HFFc6 (cell line): Measurements from ENCODE around the gene MAFF. TPM values are rescaled to one million over a fixed set of nuclear protein-coding genes. Genes with fewer than 3 reads are reported as not detected.

Experiments
- DNase-seq: peaks from one replicate; pipeline ENCODE4 v3.0.0-alpha.2; 2018
- H3K27ac Mint-ChIP-seq: 2 replicates; pipeline ENCODE4 v1.8.0; 2020; ENCODE audit warnings: mild to moderate bottlenecking, mixed read lengths
- H3K27me3 Mint-ChIP-seq: 2 replicates; pipeline ENCODE4 v1.8.0; 2021; ENCODE audit warnings: mild to moderate bottlenecking, moderate library complexity, mixed read lengths; ENCODE audit not compliant: insufficient read depth
- H3K36me3 Mint-ChIP-seq: 2 replicates; pipeline ENCODE4 v1.8.0; 2021; ENCODE audit warnings: low read depth, mixed read lengths
- H3K4me1 Mint-ChIP-seq: 2 replicates; pipeline ENCODE4 v1.8.0; 2020; ENCODE audit warnings: low read depth, mixed read lengths
- H3K4me3 Mint-ChIP-seq: 2 replicates; pipeline ENCODE4 v1.8.0; 2020; ENCODE audit warnings: mild to moderate bottlenecking, moderate library complexity, mixed read lengths
- H3K9me3 Mint-ChIP-seq: 2 replicates; pipeline ENCODE4 v1.8.0; 2020; ENCODE audit warnings: mild to moderate bottlenecking, mixed read lengths
- CTCF ChIP-seq: fragments of 200-600 bp; sonication (generic); IDR thresholded peaks from 2 replicates; pipeline ENCODE4 v1.5.0; 2021; ENCODE audit warnings: antibody characterized with exemption, mild to moderate bottlenecking
- total RNA-seq, 6 experiments: library from RNA; stranded (reverse); fragmentation: NEBNext Ultra II Directional; extraction: Animal tissue kit (Norgen Biotek cat#: 25700); gene quantifications; 2 replicates in 1 of 6; 3 replicates in 5 of 6; pipeline ENCODE4 v1.2.3, GENCODE V29; 2021

Gene MAFF
- total RNA-seq, 6 experiments from 2014 or later: 17.2 to 24.1 (median 22.8) TPM

- no peak overlapping the region for H3K27ac Mint-ChIP-seq
- no peak overlapping the region for H3K4me3 Mint-ChIP-seq
- DNase-seq: no peak
- H3K9me3 Mint-ChIP-seq: no peaks in the 10 kb centered on the region
- no peak for TF ChIP-seq CTCF
- peaks cover 2% of the 10 kb centered on the region; the same call in 1 of the 2 replicates for H3K27me3 Mint-ChIP-seq
- peaks cover 24% of the 10 kb centered on the region for H3K4me1 Mint-ChIP-seq
- H3K36me3 Mint-ChIP-seq: no peaks in the 10 kb centered on the region
These were observed 37.8 kb upstream of the MAFF start for GRCh38 chr22:38163844-38164550.

- Mint-ChIP-seq H3K4me1 (peaks cover 24% of the 10 kb centered on the region), H3K27ac (no peak overlapping the region), H3K36me3 (no peaks in the 10 kb centered on the region), H3K4me3 (no peak overlapping the region), H3K9me3 (no peaks in the 10 kb centered on the region), H3K27me3 (peaks cover under 1% of the 10 kb centered on the region; the same call in 1 of the 2 replicates)
- no peak for DNase-seq
- no peak for TF ChIP-seq CTCF
These were observed 37.3 kb upstream of the MAFF start for GRCh38 chr22:38164551-38164918.

GRCh38 chr22:38165922-38166593 lies 35.7 kb upstream of the MAFF start:
- H3K36me3 Mint-ChIP-seq: no peaks in the 10 kb centered on the region
- no peak overlapping the region for H3K27ac Mint-ChIP-seq
- no peaks in the 10 kb centered on the region for H3K27me3 Mint-ChIP-seq
- H3K9me3 Mint-ChIP-seq: no peaks in the 10 kb centered on the region
- no peak for DNase-seq
- TF ChIP-seq CTCF: no peak
- no peak overlapping the region for H3K4me3 Mint-ChIP-seq
- peaks cover 24% of the 10 kb centered on the region for H3K4me1 Mint-ChIP-seq

- H3K27me3 Mint-ChIP-seq: no peaks in the 10 kb centered on the region; the same call in 1 of the 2 replicates
- TF ChIP-seq CTCF: no peak
- no peak overlapping the region for H3K27ac Mint-ChIP-seq
- H3K36me3 Mint-ChIP-seq: no peaks in the 10 kb centered on the region
- DNase-seq: no peak
- H3K9me3 Mint-ChIP-seq: no peaks in the 10 kb centered on the region
- no peak overlapping the region for H3K4me3 Mint-ChIP-seq
- H3K4me1 Mint-ChIP-seq: peaks cover 31% of the 10 kb centered on the region
These were observed 33.8 kb upstream of the MAFF start for GRCh38 chr22:38167988-38168407.

GRCh38 chr22:38169116-38169515 lies 32.7 kb upstream of the MAFF start:
- H3K27me3 Mint-ChIP-seq: no peaks in the 10 kb centered on the region; the same call in 1 of the 2 replicates
- no peak for TF ChIP-seq CTCF

More at GRCh38 chr22:38169116-38169515, 32.7 kb upstream of the MAFF start:
- Mint-ChIP-seq H3K36me3 (no peaks in the 10 kb centered on the region), H3K4me1 (peaks cover 34% of the 10 kb centered on the region), H3K9me3 (no peaks in the 10 kb centered on the region), H3K4me3 (no peak overlapping the region), H3K27ac (no peak overlapping the region)
- no peak for DNase-seq
